WTC11 (cell line): Measurements from ENCODE around the gene ANXA2. TPM values are rescaled to one million over a fixed set of nuclear protein-coding genes. Genes with fewer than 3 reads are reported as not detected.

ENCODE experiments used
- ATAC-seq: fragments of 200-7000 bp; cut with Tn5 transposase; 2 replicates; pipeline ENCODE4 v1.10.0; 2021; ENCODE audit warnings: mild to moderate bottlenecking, moderate library complexity
- CTCF ChIA-PET: fragments of 300-600 bp; sonication (Branson Sonifier 250); formaldehyde crosslinking; loops from one replicate; lab custom pipeline; 2021; ENCODE audit warnings: antibody characterized with exemption; lab: Charles Lee
- POLR2A ChIA-PET: fragments of 350-600 bp; sonication (Branson Sonifier 250); formaldehyde crosslinking; loops from one replicate; lab custom pipeline; 2021; ENCODE audit warnings: antibody characterized with exemption; lab: Charles Lee
- DNase-seq: peaks from one replicate; pipeline ENCODE4 v3.0.0; 2021; ENCODE audit warnings: low spot score
- H3K27ac Mint-ChIP-seq: 2 replicates; pipeline ENCODE4 v1.8.0; 2021; ENCODE audit warnings: mixed read lengths
- H3K27me3 Mint-ChIP-seq: 2 replicates; pipeline ENCODE4 v1.8.0; 2021; ENCODE audit warnings: low read depth, mild to moderate bottlenecking, moderate library complexity, mixed read lengths
- H3K36me3 Mint-ChIP-seq: 2 replicates; pipeline ENCODE4 v1.8.0; 2021; ENCODE audit warnings: mixed read lengths
- H3K4me1 Mint-ChIP-seq: 2 replicates; pipeline ENCODE4 v1.8.0; 2022; ENCODE audit warnings: mixed read lengths
- H3K4me3 Mint-ChIP-seq: 2 replicates; pipeline ENCODE4 v1.8.0; 2021; ENCODE audit warnings: mild to moderate bottlenecking, moderate library complexity, mixed read lengths
- H3K9me3 Mint-ChIP-seq: 2 replicates; pipeline ENCODE4 v1.8.0; 2021; ENCODE audit warnings: mixed read lengths
- CREM ChIP-seq: sonication (generic); formaldehyde crosslinking; IDR thresholded peaks from 2 replicates; pipeline ENCODE4 v1.8.1; 2022; ENCODE audit warnings: mild to moderate bottlenecking, missing genetic modification reagents, moderate library complexity
- ESRRA ChIP-seq: sonication (generic); formaldehyde crosslinking; IDR thresholded peaks from 2 replicates; pipeline ENCODE4 v1.8.1; 2022; ENCODE audit warnings: mild to moderate bottlenecking, missing genetic modification reagents, borderline replicate concordance
- GABPB1 ChIP-seq: sonication (generic); formaldehyde crosslinking; IDR thresholded peaks from 2 replicates; pipeline ENCODE4 v1.8.1; 2023; ENCODE audit warnings: mild to moderate bottlenecking, missing genetic modification reagents
- MXD4 ChIP-seq: fragments of 250-450 bp; sonication (Bioruptor Pico); IDR thresholded peaks from 2 replicates; pipeline ENCODE4 v1.8.0; 2021; ENCODE audit warnings: mild to moderate bottlenecking, moderate library complexity, borderline replicate concordance
- SMAD3 ChIP-seq: sonication (generic); formaldehyde crosslinking; IDR thresholded peaks from 2 replicates; pipeline ENCODE4 v1.8.0; 2022; ENCODE audit warnings: missing genetic modification reagents, mild to moderate bottlenecking, borderline replicate concordance
- SP1 ChIP-seq: sonication (generic); formaldehyde crosslinking; conservative IDR thresholded peaks from 2 replicates; pipeline ENCODE4 v1.8.1; 2022; ENCODE audit warnings: missing genetic modification reagents
- TEAD1 ChIP-seq: sonication (generic); formaldehyde crosslinking; IDR thresholded peaks from 2 replicates; pipeline ENCODE4 v1.8.0; 2022; ENCODE audit warnings: mild to moderate bottlenecking, missing genetic modification reagents
- ZNF138 ChIP-seq: sonication (generic); formaldehyde crosslinking; conservative IDR thresholded peaks from 2 replicates; pipeline ENCODE4 v1.8.1; 2022; ENCODE audit warnings: mild to moderate bottlenecking, moderate library complexity, missing genetic modification reagents
- total RNA-seq: library from RNA; stranded (reverse); gene quantifications from 3 replicates; pipeline ENCODE4 v1.2.3, GENCODE V29; 2021
- TF ChIP-seq, protein P1 (sequence below): sonication (generic); formaldehyde crosslinking; IDR thresholded peaks from 2 replicates; pipeline ENCODE4 v1.8.1; 2023; ENCODE audit warnings: mild to moderate bottlenecking, missing genetic modification reagents, borderline replicate concordance
- TF ChIP-seq, protein P2 (sequence below): sonication (generic); formaldehyde crosslinking; IDR thresholded peaks from 2 replicates; pipeline ENCODE4 v1.8.0; 2022; ENCODE audit warnings: mild to moderate bottlenecking, missing genetic modification reagents
- TF ChIP-seq, protein P3 (sequence below): sonication (generic); formaldehyde crosslinking; IDR thresholded peaks from 2 replicates; pipeline ENCODE4 v1.8.1; 2023; ENCODE audit warnings: mild to moderate bottlenecking, moderate library complexity, missing genetic modification reagents
- TF ChIP-seq, protein P4 (sequence below): fragments of 250-450 bp; sonication (Bioruptor Pico); IDR thresholded peaks from 2 replicates; pipeline ENCODE4 v1.9.0; 2021; ENCODE audit warnings: moderate library complexity, mild to moderate bottlenecking, inconsistent platforms, borderline replicate concordance
- TF ChIP-seq, protein P5 (sequence below): fragments of 250-450 bp; sonication (Bioruptor Pico); IDR thresholded peaks from 2 replicates; pipeline ENCODE4 v1.8.0; 2021; ENCODE audit warnings: mild to moderate bottlenecking
- TF ChIP-seq, protein P6 (sequence below): sonication (generic); formaldehyde crosslinking; IDR thresholded peaks from 2 replicates; pipeline ENCODE4 v1.8.0; 2022; ENCODE audit warnings: mild to moderate bottlenecking, missing genetic modification reagents

ANXA2 gene
- total RNA-seq, 1 experiment from 2014 or later, result 152 TPM

DNA sequence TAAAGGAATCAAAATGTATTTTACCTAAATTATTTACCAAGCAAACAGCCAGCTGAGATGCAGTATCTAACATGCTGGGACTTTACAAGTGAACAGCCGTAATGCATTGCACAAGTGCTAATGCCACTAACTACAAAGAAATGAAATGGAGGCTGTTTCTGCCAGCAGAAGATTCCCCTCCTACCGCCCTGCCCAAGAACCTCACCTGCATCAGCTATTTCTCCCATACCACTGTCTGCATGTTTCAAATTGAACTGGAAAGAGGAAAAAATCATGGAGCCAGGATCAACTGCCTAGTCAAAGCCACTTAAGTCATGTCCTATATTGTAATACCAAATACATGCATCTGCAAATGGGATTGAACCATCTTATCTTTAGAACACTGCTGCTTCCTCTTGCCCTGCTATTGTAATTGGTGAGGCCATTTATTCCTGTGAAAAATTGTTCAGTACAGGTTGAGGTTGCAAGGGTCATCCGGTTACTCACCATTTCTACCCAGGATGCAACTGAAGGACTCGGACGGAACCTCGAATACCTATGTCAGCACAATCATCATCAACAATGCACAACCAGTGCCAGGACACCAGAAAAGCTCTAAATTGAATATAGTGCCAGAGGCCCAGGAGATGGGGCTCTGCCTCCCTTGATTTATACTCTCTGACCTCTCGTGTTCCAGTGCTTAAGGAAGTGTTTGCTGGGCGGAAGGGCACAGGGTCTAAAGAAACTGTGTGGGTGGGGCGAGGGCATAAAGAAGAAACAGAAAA lies 27.5 kb downstream of the ANXA2 start:
- H3K4me1 Mint-ChIP-seq, result peaks cover 18% of the 10 kb centered on the region
- H3K9me3 Mint-ChIP-seq, result peaks cover 2% of the 10 kb centered on the region; the same call in 1 of the 2 replicates
- DNase-seq (no peak), ATAC-seq (no peak)
- H3K36me3 Mint-ChIP-seq, result peaks cover 12% of the 10 kb centered on the region
- no peak overlapping the region for H3K4me3 Mint-ChIP-seq
- no peak overlapping the region for H3K27ac Mint-ChIP-seq
- peaks cover 41% of the 10 kb centered on the region for H3K27me3 Mint-ChIP-seq
- no peak for TF ChIP-seq TEAD1 (CRISPR knock-in tag)
- TF ChIP-seq, protein P1, sequence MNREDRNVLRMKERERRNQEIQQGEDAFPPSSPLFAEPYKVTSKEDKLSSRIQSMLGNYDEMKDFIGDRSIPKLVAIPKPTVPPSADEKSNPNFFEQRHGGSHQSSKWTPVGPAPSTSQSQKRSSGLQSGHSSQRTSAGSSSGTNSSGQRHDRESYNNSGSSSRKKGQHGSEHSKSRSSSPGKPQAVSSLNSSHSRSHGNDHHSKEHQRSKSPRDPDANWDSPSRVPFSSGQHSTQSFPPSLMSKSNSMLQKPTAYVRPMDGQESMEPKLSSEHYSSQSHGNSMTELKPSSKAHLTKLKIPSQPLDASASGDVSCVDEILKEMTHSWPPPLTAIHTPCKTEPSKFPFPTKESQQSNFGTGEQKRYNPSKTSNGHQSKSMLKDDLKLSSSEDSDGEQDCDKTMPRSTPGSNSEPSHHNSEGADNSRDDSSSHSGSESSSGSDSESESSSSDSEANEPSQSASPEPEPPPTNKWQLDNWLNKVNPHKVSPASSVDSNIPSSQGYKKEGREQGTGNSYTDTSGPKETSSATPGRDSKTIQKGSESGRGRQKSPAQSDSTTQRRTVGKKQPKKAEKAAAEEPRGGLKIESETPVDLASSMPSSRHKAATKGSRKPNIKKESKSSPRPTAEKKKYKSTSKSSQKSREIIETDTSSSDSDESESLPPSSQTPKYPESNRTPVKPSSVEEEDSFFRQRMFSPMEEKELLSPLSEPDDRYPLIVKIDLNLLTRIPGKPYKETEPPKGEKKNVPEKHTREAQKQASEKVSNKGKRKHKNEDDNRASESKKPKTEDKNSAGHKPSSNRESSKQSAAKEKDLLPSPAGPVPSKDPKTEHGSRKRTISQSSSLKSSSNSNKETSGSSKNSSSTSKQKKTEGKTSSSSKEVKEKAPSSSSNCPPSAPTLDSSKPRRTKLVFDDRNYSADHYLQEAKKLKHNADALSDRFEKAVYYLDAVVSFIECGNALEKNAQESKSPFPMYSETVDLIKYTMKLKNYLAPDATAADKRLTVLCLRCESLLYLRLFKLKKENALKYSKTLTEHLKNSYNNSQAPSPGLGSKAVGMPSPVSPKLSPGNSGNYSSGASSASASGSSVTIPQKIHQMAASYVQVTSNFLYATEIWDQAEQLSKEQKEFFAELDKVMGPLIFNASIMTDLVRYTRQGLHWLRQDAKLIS (CRISPR knock-in tag), result no peak
- TF ChIP-seq SP1 (CRISPR knock-in tag), result no peak
- TF ChIP-seq, protein P2, sequence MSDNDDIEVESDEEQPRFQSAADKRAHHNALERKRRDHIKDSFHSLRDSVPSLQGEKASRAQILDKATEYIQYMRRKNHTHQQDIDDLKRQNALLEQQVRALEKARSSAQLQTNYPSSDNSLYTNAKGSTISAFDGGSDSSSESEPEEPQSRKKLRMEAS (CRISPR knock-in tag), result no peak
- no peak for TF ChIP-seq GABPB1 (CRISPR knock-in tag)
- TF ChIP-seq CREM, result no peak
- TF ChIP-seq MXD4 (CRISPR knock-in tag), result no peak
- TF ChIP-seq ZNF138 (CRISPR knock-in tag), result no peak
- TF ChIP-seq, protein P3, sequence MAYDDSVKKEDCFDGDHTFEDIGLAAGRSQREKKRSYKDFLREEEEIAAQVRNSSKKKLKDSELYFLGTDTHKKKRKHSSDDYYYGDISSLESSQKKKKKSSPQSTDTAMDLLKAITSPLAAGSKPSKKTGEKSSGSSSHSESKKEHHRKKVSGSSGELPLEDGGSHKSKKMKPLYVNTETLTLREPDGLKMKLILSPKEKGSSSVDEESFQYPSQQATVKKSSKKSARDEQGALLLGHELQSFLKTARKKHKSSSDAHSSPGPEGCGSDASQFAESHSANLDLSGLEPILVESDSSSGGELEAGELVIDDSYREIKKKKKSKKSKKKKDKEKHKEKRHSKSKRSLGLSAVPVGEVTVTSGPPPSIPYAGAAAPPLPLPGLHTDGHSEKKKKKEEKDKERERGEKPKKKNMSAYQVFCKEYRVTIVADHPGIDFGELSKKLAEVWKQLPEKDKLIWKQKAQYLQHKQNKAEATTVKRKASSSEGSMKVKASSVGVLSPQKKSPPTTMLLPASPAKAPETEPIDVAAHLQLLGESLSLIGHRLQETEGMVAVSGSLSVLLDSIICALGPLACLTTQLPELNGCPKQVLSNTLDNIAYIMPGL (CRISPR knock-in tag), result no peak
- TF ChIP-seq, protein P4, sequence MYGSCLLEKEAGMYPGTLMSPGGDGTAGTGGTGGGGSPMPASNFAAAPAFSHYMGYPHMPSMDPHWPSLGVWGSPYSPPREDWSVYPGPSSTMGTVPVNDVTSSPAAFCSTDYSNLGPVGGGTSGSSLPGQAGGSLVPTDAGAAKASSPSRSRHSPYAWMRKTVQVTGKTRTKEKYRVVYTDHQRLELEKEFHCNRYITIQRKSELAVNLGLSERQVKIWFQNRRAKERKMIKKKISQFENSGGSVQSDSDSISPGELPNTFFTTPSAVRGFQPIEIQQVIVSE (CRISPR knock-in tag), result no peak
- no peak for TF ChIP-seq SMAD3 (CRISPR knock-in tag)
- CTCF ChIA-PET, result no interaction called here
- POLR2A ChIA-PET, result no interaction called here

DNA sequence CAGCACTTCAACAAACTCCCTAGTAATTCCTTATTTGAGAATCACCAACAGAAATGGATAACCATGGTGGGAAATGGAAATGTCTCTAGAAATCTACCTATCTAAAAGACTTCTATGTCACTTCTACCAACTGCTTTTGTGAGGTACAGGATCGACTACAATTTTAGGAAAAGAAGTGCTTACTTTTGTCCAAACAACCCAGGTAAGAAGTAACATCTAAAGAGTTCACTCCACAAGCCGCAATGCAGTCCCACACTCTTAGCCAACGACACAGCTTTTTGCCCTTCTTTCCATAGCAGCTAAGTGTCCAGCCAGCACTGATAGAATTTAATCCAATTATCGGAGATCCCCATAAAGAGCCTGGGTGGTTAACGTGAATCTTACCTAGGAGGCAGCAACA lies 28.1 kb downstream of the ANXA2 start:
- CTCF ChIA-PET, result no interaction called here
- POLR2A ChIA-PET, result no interaction called here
- Mint-ChIP-seq H3K27me3 (peaks cover 43% of the 10 kb centered on the region), H3K36me3 (peaks cover 14% of the 10 kb centered on the region), H3K27ac (no peak overlapping the region), H3K9me3 (peaks cover 3% of the 10 kb centered on the region; the same call in 1 of the 2 replicates), H3K4me1 (peaks cover 12% of the 10 kb centered on the region), H3K4me3 (no peak overlapping the region)
- no peak for TF ChIP-seq ESRRA (CRISPR knock-in tag)
- DNase-seq, result no peak
- ATAC-seq, result no peak

DNA sequence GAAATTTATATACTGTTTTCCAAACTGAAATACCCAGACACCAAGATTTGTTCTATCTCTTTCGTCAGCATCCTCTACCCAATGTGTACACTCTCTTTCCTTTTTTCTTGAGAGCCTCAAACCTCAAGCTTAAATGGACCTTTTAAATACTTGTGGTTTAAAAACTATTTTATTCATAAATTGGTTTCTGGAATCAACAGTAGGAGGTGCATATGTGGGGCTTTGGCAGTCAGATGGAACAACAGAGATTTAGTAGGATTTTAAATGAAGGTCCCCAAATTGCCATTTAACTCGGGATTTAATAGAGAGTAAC lies 33.2 kb downstream of the ANXA2 start:
- H3K4me3 Mint-ChIP-seq, result no peak overlapping the region
- DNase-seq (no peak), ATAC-seq (no peak)
- H3K27me3 Mint-ChIP-seq, result peaks cover 19% of the 10 kb centered on the region
- no peaks in the 10 kb centered on the region for H3K4me1 Mint-ChIP-seq
- H3K27ac Mint-ChIP-seq, result no peak overlapping the region
- peaks cover 3% of the 10 kb centered on the region; the same call in 1 of the 2 replicates for H3K9me3 Mint-ChIP-seq
- TF ChIP-seq, protein P5, sequence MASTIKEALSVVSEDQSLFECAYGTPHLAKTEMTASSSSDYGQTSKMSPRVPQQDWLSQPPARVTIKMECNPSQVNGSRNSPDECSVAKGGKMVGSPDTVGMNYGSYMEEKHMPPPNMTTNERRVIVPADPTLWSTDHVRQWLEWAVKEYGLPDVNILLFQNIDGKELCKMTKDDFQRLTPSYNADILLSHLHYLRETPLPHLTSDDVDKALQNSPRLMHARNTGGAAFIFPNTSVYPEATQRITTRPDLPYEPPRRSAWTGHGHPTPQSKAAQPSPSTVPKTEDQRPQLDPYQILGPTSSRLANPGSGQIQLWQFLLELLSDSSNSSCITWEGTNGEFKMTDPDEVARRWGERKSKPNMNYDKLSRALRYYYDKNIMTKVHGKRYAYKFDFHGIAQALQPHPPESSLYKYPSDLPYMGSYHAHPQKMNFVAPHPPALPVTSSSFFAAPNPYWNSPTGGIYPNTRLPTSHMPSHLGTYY (CRISPR knock-in tag), result no peak
- TF ChIP-seq, protein P6, sequence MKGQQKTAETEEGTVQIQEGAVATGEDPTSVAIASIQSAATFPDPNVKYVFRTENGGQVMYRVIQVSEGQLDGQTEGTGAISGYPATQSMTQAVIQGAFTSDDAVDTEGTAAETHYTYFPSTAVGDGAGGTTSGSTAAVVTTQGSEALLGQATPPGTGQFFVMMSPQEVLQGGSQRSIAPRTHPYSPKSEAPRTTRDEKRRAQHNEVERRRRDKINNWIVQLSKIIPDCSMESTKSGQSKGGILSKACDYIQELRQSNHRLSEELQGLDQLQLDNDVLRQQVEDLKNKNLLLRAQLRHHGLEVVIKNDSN, result no peak
- ChIA-PET CTCF (no interaction called here), POLR2A (no interaction called here)
- peaks cover 22% of the 10 kb centered on the region for H3K36me3 Mint-ChIP-seq
